Cardiac fibroblast (primary cell): Measurements from ENCODE around the gene TMEFF2.
A peak's percentile ranks its signal among the peaks of the same experiment; 100 is the strongest.

Experiments used
- DNase-seq, 2 donors: peaks; one replicate each; pipeline versions ENCODE4 v3.0.0 to v3.0.0-alpha.2; 2010; ENCODE audit warnings: low read depth in 2 of 2
- H3K4me3 ChIP-seq, 2 donors: replicated peaks in 1 of 2; 1 replicate in 1 of 2; 2 replicates in 1 of 2; pipeline ENCODE4 v1.5.1; 2011; ENCODE audit warnings: low read depth in 2 of 2, low read length in 2 of 2, mild to moderate bottlenecking in 2 of 2, moderate library complexity in 1 of 2
- CTCF ChIP-seq: IDR thresholded peaks from one replicate; pipeline ENCODE4 v1.5.1; 2011; ENCODE audit warnings: low read depth, mild to moderate bottlenecking, low read length, inconsistent platforms

TMEFF2 gene

GRCh38 chr2:191941376-191941929, 253.3 kb downstream of the TMEFF2 start:
- H3K4me3 ChIP-seq = no peak overlapping the region
- DNase-seq = no peak
- no peak for TF ChIP-seq CTCF

- TF ChIP-seq CTCF = no peak
- no peak for DNase-seq
- H3K4me3 ChIP-seq = no peak overlapping the region
These were observed 256.0 kb downstream of the TMEFF2 start for GRCh38 chr2:191938779-191939178.

GRCh38 chr2:191936882-191937405, 257.8 kb downstream of the TMEFF2 start:
- no peak for TF ChIP-seq CTCF
- no peak overlapping the region for H3K4me3 ChIP-seq
- DNase-seq = no peak

GRCh38 chr2:191935247-191935646, 259.5 kb downstream of the TMEFF2 start:
- no peak overlapping the region for H3K4me3 ChIP-seq
- no peak for TF ChIP-seq CTCF
- DNase-seq = no peak

GRCh38 chr2:191933307-191934105, 261.2 kb downstream of the TMEFF2 start:
- peak in 1 of 2 donors; percentile 82 for DNase-seq
- TF ChIP-seq CTCF = no peak
- H3K4me3 ChIP-seq = no peak overlapping the region

- no peak for DNase-seq
- TF ChIP-seq CTCF = no peak
- H3K4me3 ChIP-seq = no peak overlapping the region
These were observed 262.4 kb downstream of the TMEFF2 start for GRCh38 chr2:191932286-191932685.
